ENCODE measurements around the gene ZNF586. TPM values are rescaled to one million over a fixed set of nuclear protein-coding genes. Genes with fewer than 3 reads are reported as not detected.

Gene ZNF586
- total and polyA plus RNA-seq, 3 donors from 2014 or later = 6.7 to 28.3 (median 20.3) TPM

DNA sequence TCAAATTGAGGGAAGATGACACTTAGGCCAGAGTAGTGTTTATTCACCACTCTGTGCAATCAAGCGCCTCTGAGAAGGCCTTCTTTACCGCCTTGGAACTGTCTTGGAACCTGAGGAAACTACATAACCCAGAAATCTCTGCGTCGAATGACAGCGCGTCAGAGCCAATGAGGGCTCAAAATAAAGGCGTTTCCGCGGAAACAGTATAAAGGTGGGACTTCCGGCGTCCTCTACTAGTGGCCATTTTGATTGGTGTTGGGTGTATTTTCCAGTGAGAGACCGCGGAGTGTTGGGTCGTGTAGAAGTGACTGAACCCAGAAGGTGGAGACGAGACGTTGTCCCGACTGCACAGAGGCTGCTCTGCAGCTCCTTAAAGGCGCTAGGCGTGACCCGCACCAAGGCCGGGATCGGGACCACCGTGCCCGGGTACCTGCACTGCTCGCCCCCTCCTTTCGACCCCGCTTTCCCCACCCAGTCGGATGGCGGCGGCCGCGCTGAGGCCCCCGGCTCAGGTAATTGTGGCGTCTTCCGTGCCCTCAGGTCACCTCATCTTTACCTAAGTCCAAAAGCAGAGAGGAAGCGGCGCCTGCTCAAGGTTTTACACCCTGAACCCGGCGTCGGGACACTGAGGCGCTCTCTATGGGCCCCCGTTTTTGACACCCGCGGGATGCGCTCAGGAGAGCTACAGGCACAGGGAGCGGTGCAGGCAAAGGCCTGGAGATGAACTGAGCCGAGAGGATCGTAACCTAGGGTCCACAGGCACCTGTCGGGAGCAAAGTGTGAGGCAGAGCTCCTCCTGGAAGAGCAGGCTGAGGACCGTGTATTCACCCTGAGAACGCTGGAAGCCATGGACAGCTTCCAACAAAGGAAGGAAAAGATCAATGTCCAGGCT, 22.6 kb upstream of the ZNF586 start, which contains the start of gene ZNF776:
Gene ZNF776 (plus strand): TSS at position 236 of the 892 bp plus-strand sequence. CDS start 244 bp downstream, at position 480.
- H3K4me1 ChIP-seq = peaks cover 13% of the 10 kb centered on the region
- no peaks in the 10 kb centered on the region for H3K9me3 ChIP-seq
- intact Hi-C loops (cut with DNase I; ENCODE audit: low total_unique reads) = no loop called here
- TF ChIP-seq POLR2A (IDR thresholded peaks at IDR 0.05) = no peak
- TF ChIP-seq, protein P1, sequence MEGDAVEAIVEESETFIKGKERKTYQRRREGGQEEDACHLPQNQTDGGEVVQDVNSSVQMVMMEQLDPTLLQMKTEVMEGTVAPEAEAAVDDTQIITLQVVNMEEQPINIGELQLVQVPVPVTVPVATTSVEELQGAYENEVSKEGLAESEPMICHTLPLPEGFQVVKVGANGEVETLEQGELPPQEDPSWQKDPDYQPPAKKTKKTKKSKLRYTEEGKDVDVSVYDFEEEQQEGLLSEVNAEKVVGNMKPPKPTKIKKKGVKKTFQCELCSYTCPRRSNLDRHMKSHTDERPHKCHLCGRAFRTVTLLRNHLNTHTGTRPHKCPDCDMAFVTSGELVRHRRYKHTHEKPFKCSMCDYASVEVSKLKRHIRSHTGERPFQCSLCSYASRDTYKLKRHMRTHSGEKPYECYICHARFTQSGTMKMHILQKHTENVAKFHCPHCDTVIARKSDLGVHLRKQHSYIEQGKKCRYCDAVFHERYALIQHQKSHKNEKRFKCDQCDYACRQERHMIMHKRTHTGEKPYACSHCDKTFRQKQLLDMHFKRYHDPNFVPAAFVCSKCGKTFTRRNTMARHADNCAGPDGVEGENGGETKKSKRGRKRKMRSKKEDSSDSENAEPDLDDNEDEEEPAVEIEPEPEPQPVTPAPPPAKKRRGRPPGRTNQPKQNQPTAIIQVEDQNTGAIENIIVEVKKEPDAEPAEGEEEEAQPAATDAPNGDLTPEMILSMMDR (IDR thresholded peaks at IDR 0.05) = no peak
- no peaks in the 10 kb centered on the region for H3K36me3 ChIP-seq (ENCODE audit: low read depth, missing control alignments)
- peak; percentile 94 for DNase-seq
- WGBS, 2 donors = 1 to 2% methylated on average over 31 to 51 of the region's 51 CpGs
- peak within 1 kb of the TSS; percentile 76 to 86 for H3K4me3 ChIP-seq
- H3K27ac ChIP-seq = peak within 1 kb of the TSS; percentile 53 to 72
- no peaks in the 10 kb centered on the region for H3K27me3 ChIP-seq

- H3K4me1 ChIP-seq = peaks cover 13% of the 10 kb centered on the region
- WGBS, 2 donors = 25 to 27% methylated on average over 6 of the region's 6 CpGs
- H3K9me3 ChIP-seq = no peaks in the 10 kb centered on the region
- intact Hi-C loops (cut with DNase I; ENCODE audit: low total_unique reads) = no loop called here
- H3K27ac ChIP-seq = peak overlapping the region in 1 of 2 donors; percentile 53
- H3K27me3 ChIP-seq = no peaks in the 10 kb centered on the region
- peak overlapping the region; percentile 76 to 86 for H3K4me3 ChIP-seq
- TF ChIP-seq, protein P1 (IDR thresholded peaks at IDR 0.05) = no peak
- no peak for TF ChIP-seq POLR2A (IDR thresholded peaks at IDR 0.05)
- no peaks in the 10 kb centered on the region for H3K36me3 ChIP-seq (ENCODE audit: low read depth, missing control alignments)
- no peak for DNase-seq
Measured at GRCh38 chr19:57747472-57747807, 22.0 kb upstream of the ZNF586 start.

DNA sequence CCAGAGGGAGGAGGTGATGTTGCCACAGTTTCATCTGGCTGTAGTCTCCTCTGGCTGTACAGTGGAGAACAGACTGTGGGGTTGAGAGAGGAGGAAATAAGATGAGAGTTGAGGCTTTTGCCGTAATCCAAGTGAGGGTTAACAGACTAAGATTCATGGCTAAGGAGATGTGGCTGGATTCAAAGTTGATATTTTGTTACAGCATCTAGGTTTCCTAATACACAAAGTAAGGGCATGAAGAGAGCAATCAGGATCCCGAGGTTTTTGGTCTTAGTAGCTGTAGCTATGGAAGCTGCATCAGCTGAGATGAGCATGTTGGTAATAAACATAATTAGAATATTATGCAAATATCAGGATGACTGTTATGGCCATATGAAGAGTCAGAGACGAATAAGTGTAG, 21.4 kb upstream of the ZNF586 start:
- intact Hi-C loops (cut with DNase I; ENCODE audit: low total_unique reads) = no loop called here
- no peak for DNase-seq
- peaks cover 13% of the 10 kb centered on the region for H3K4me1 ChIP-seq
- H3K36me3 ChIP-seq (ENCODE audit: low read depth, missing control alignments) = no peaks in the 10 kb centered on the region
- TF ChIP-seq, protein P1 (IDR thresholded peaks at IDR 0.05) = no peak
- no peak for TF ChIP-seq POLR2A (IDR thresholded peaks at IDR 0.05)
- 73 to 79% methylated on average over 3 of the region's 3 CpGs for WGBS, 2 donors
- H3K27ac ChIP-seq = no peak overlapping the region
- peak overlapping the region in 1 of 2 donors; percentile 86 for H3K4me3 ChIP-seq
- no peaks in the 10 kb centered on the region for H3K9me3 ChIP-seq
- no peaks in the 10 kb centered on the region for H3K27me3 ChIP-seq

- Histone ChIP-seq H3K4me3 (no peak overlapping the region), H3K36me3 (ENCODE audit: low read depth, missing control alignments) (no peaks in the 10 kb centered on the region), H3K9me3 (no peaks in the 10 kb centered on the region), H3K27me3 (no peaks in the 10 kb centered on the region), H3K4me1 (no peaks in the 10 kb centered on the region), H3K27ac (no peak overlapping the region)
- WGBS, 2 donors = 91 to 95% methylated on average over 10 of the region's 10 CpGs
- TF ChIP-seq POLR2A (IDR thresholded peaks at IDR 0.05) = no peak
- TF ChIP-seq, protein P1 (IDR thresholded peaks at IDR 0.05) = no peak
- no peak for DNase-seq
- intact Hi-C loops (cut with DNase I; ENCODE audit: low total_unique reads) = no loop called here
Measured at GRCh38 chr19:57754091-57754673, 15.3 kb upstream of the ZNF586 start.
